ENCODE measurements around the gene CDH4.

GRCh38 chr20:61933481-61933950 is 681.5 kb downstream of the CDH4 start:
- TF ChIP-seq CTCF (IDR thresholded peaks at IDR 0.05; ENCODE audit: insufficient read depth, low read depth, low read length): no peak
- no peak for TF ChIP-seq EZH2 (IDR thresholded peaks at IDR 0.05; ENCODE audit: insufficient read depth, low read length)

All from astrocyte (in vitro differentiated cells and primary cell).